Natural killer cell (primary cell): ENCODE results near the gene TMEFF1. TPM values are rescaled to one million over a fixed set of nuclear protein-coding genes. Genes with fewer than 3 reads are reported as not detected.

ENCODE experiments used
- ATAC-seq, 3 donors: fragments of 150-1000 bp in 2 of 3; fragments of 200-7000 bp in 1 of 3; cut with Tn5 transposase; 1 replicate in 1 of 3; 2 replicates in 2 of 3; pipeline ENCODE4 v1.10.0; 2021; ENCODE audit warnings: mild to moderate bottlenecking in 2 of 3, moderate library complexity in 2 of 3
- DNase-seq, 2 donors: peaks; one replicate each; pipeline versions ENCODE4 v3.0.0 to v3.0.0-alpha.2; 2013 to 2021; ENCODE audit warnings: mixed read lengths in 1 of 2
- H3K27ac ChIP-seq: one replicate; pipeline ENCODE4 v1.5.1; 2013; ENCODE audit warnings: mild to moderate bottlenecking, low read length
- H3K27me3 ChIP-seq: one replicate; pipeline ENCODE4 v1.6.1; 2013; ENCODE audit warnings: low read length; ENCODE audit not compliant: control insufficient read depth, insufficient read depth
- H3K36me3 ChIP-seq: one replicate; pipeline ENCODE4 v1.6.1; 2013; ENCODE audit warnings: low read length; ENCODE audit not compliant: control insufficient read depth, insufficient read depth
- H3K4me1 ChIP-seq: one replicate; pipeline ENCODE4 v1.6.1; 2013; ENCODE audit warnings: low read length; ENCODE audit not compliant: control insufficient read depth, insufficient read depth
- H3K4me3 ChIP-seq: one replicate; pipeline ENCODE4 v1.5.1; 2013; ENCODE audit warnings: low read length
- H3K9me3 ChIP-seq: one replicate; pipeline ENCODE4 v1.6.1; 2013; ENCODE audit warnings: low read length; ENCODE audit not compliant: control insufficient read depth, insufficient read depth
- H3K27ac Mint-ChIP-seq, 2 donors: one replicate each; pipeline ENCODE4 v1.8.0; 2022; ENCODE audit warnings: mild to moderate bottlenecking in 2 of 2, mixed read lengths in 2 of 2, moderate library complexity in 1 of 2
- H3K27me3 Mint-ChIP-seq, 2 donors: one replicate each; pipeline ENCODE4 v1.8.0; 2022; ENCODE audit warnings: low read depth in 2 of 2, mixed read lengths in 2 of 2
- H3K36me3 Mint-ChIP-seq: one replicate; pipeline ENCODE4 v1.8.0; 2022; ENCODE audit warnings: mixed read lengths
- H3K4me1 Mint-ChIP-seq, 2 donors: one replicate each; pipeline ENCODE4 v1.8.0; 2022; ENCODE audit warnings: mixed read lengths in 2 of 2
- H3K4me3 Mint-ChIP-seq: one replicate; pipeline ENCODE4 v1.8.0; 2022; ENCODE audit warnings: mild to moderate bottlenecking, moderate library complexity, mixed read lengths
- H3K9me3 Mint-ChIP-seq, 2 donors: one replicate each; pipeline ENCODE4 v1.8.0; 2022; ENCODE audit warnings: mixed read lengths in 2 of 2
- WGBS: methylation state at CpG from one replicate; pipeline ENCODE4 v1.1.7; 2013; ENCODE audit warnings: missing lambda C conversion rate; ENCODE audit not compliant: insufficient coverage; 5-methylcytosine and 5-hydroxymethylcytosine counted together
- intact Hi-C: fragments of 100-400 bp; cut with micrococcal nuclease; formaldehyde crosslinking; loops from one replicate; pipeline ENCODE4 v1.14.2; 2022
- total RNA-seq, 4 donors: library from RNA; stranded (reverse); fragments of 120-200 nt in 1 of 4; gene quantifications; one replicate each; pipeline versions ENCODE4 v1.2.3 to v1.2.4, GENCODE V29; 2013 to 2022
- TF ChIP-seq, protein P1 (sequence below): fragments of 200-600 bp; IDR thresholded peaks from one replicate; pipeline ENCODE4 v1.8.0; 2022; ENCODE audit warnings: antibody characterized with exemption

Gene TMEFF1, protein sequence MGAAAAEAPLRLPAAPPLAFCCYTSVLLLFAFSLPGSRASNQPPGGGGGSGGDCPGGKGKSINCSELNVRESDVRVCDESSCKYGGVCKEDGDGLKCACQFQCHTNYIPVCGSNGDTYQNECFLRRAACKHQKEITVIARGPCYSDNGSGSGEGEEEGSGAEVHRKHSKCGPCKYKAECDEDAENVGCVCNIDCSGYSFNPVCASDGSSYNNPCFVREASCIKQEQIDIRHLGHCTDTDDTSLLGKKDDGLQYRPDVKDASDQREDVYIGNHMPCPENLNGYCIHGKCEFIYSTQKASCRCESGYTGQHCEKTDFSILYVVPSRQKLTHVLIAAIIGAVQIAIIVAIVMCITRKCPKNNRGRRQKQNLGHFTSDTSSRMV
- under 1 TPM in 1 of 3 donors, not detected in 2; 0.18 TPM for total RNA-seq
- not detected for total RNA-seq (2013)

DNA sequence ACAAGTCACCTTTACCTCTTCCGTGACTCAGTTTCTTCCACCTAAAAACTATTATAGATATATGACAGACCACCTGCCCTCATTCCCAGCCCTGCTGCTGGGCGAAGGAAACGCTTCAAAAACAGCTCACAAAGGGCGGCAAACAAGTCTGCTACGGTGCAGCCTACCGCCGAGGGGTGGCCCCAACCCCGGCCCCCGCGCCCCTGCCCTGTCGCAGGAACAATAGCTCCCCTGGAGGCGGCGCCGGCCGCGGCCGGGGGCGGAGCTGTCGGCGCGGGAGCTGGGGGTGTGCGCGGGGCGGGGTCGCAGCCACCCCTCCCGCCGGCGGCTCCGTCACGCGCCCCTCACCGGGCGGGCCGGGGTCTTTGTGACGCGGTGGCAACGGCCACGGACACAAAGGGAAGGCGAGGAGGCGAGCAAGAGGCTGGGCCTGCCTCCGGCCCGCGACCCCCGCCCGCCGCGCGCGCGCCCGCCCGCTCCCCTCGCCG lies at the start of gene TMEFF1:
Gene TMEFF1 (plus strand): TSS at position 362 of the 488 bp plus-strand sequence. CDS start 396 bp downstream, outside the sequence.
- Mint-ChIP-seq H3K9me3 (no peaks in the 10 kb centered on the region), H3K36me3 (no peaks in the 10 kb centered on the region), H3K4me3 (peak within 1 kb of the TSS; percentile 85), H3K27me3 (peaks cover 35 to 58% of the 10 kb centered on the region in 2 donors), H3K4me1 (peaks cover 7 to 11% of the 10 kb centered on the region in 2 donors), H3K27ac (no peak within 1 kb of the TSS)
- intact Hi-C loops = no loop called here
- ATAC-seq (peak; percentile 48 to 74 (median 73)), DNase-seq (peak in 1 of 2 donors; percentile 56)
- H3K27ac ChIP-seq = no peak within 1 kb of the TSS
- WGBS = 1% methylated on average over 54 of the region's 54 CpGs
- no peaks in the 10 kb centered on the region for H3K9me3 ChIP-seq
- H3K4me1 ChIP-seq = peaks cover 7% of the 10 kb centered on the region
- no peak within 1 kb of the TSS for H3K4me3 ChIP-seq
- no peaks in the 10 kb centered on the region for H3K36me3 ChIP-seq
- TF ChIP-seq, protein P1, sequence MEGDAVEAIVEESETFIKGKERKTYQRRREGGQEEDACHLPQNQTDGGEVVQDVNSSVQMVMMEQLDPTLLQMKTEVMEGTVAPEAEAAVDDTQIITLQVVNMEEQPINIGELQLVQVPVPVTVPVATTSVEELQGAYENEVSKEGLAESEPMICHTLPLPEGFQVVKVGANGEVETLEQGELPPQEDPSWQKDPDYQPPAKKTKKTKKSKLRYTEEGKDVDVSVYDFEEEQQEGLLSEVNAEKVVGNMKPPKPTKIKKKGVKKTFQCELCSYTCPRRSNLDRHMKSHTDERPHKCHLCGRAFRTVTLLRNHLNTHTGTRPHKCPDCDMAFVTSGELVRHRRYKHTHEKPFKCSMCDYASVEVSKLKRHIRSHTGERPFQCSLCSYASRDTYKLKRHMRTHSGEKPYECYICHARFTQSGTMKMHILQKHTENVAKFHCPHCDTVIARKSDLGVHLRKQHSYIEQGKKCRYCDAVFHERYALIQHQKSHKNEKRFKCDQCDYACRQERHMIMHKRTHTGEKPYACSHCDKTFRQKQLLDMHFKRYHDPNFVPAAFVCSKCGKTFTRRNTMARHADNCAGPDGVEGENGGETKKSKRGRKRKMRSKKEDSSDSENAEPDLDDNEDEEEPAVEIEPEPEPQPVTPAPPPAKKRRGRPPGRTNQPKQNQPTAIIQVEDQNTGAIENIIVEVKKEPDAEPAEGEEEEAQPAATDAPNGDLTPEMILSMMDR = no peak
- peaks cover 12% of the 10 kb centered on the region for H3K27me3 ChIP-seq

DNA sequence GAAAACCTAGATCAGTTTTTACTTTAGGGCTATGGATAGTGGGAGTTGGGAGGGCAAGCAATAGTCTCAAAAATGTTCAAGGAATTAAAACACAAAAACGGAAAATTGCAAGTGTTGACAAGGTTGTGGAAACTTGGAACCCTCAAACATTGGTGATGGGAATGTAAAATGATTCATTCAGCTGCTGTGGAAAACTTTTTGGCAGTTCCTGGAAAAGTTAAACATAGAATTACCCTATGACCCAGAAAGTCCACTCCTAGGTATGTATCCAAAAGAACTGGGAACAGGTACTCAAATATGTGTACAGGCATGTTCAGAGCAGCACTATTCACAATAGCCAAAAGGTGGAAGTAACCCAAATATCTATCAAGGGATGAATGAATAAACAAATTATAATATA lies 47.2 kb upstream of the TMEFF1 start:
- WGBS = 94% methylated on average over 1 of the region's 1 CpG
- Mint-ChIP-seq H3K27me3 (peaks cover 8% of the 10 kb centered on the region in 2 donors), H3K36me3 (no peaks in the 10 kb centered on the region), H3K27ac (peak overlapping the region in 1 of 2 donors; percentile 70), H3K4me3 (peak overlapping the region; percentile 98), H3K4me1 (peaks cover 17 to 27% of the 10 kb centered on the region in 2 donors), H3K9me3 (no peaks in the 10 kb centered on the region)
- H3K27ac ChIP-seq = no peak overlapping the region
- peaks cover 20% of the 10 kb centered on the region for H3K4me1 ChIP-seq
- no peak for DNase-seq
- no peaks in the 10 kb centered on the region for H3K27me3 ChIP-seq
- no peaks in the 10 kb centered on the region for H3K36me3 ChIP-seq
- no peaks in the 10 kb centered on the region for H3K9me3 ChIP-seq
- H3K4me3 ChIP-seq = no peak overlapping the region
- intact Hi-C loops = no loop called here
- no peak for ATAC-seq
- TF ChIP-seq, protein P1 = no peak

DNA sequence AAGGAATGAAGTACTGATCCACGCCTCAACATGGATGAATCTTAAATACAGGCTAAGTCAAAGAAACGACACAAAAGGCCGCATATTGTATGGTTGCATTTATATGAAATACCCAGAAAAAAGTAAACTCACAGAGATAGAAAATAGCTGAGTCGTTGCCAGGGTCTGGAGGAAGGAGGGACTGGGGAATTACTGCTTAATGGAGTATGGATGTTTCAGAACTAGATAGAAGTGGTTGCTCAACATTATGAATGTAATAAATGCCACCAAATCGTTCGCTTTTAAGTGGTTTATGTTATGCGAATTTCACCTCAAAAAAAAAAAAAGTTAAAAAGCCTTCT lies 46.8 kb upstream of the TMEFF1 start:
- peak overlapping the region; percentile 98 for H3K4me3 Mint-ChIP-seq
- peaks cover 20% of the 10 kb centered on the region for H3K4me1 ChIP-seq
- DNase-seq = no peak

More for the DNA sequence above, 46.8 kb upstream of the TMEFF1 start:
- Mint-ChIP-seq H3K27me3 (peaks cover 8% of the 10 kb centered on the region in 2 donors), H3K4me1 (peaks cover 17 to 27% of the 10 kb centered on the region in 2 donors), H3K36me3 (no peaks in the 10 kb centered on the region), H3K27ac (peak overlapping the region; percentile 70 to 90), H3K9me3 (no peaks in the 10 kb centered on the region)
- no peak for ATAC-seq
- H3K9me3 ChIP-seq = no peaks in the 10 kb centered on the region
- H3K36me3 ChIP-seq = no peaks in the 10 kb centered on the region
- no peaks in the 10 kb centered on the region for H3K27me3 ChIP-seq
- H3K4me3 ChIP-seq = no peak overlapping the region
- H3K27ac ChIP-seq = no peak overlapping the region
- intact Hi-C loops = no loop called here
- 46% methylated on average over 7 of the region's 7 CpGs for WGBS
- TF ChIP-seq, protein P1 = no peak
